ENCODE data around the gene NPFFR2.
A peak's percentile ranks its signal among the peaks of the same experiment; 100 is the strongest.
"Not testable (repeated sequence)": the region's sequence is repeated elsewhere in the genome, so short reads cannot be mapped to it uniquely, and the experiment has no call there.

The NPFFR2 gene

DNA sequence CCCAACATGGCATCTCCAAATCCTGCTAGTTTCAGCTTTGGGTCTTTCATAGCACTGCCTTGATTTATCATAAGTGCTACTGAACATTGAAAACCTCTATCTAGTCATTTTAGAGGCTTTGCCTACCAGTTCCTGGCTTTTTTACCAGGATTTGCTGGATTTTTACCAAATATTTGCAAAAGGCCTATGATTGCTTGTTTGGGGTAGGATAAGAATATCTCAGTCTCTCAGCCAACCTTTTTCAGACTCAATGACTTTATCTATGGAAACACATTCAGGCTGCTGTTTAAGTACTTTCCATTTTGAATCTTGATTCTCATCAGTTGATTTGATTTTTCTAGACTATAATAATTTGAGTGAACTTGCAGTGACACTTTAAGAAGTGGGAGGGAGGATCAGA lies 80.1 kb downstream of the NPFFR2 start:
- DNase-seq (ENCODE audit: low read depth): no peak

DNA sequence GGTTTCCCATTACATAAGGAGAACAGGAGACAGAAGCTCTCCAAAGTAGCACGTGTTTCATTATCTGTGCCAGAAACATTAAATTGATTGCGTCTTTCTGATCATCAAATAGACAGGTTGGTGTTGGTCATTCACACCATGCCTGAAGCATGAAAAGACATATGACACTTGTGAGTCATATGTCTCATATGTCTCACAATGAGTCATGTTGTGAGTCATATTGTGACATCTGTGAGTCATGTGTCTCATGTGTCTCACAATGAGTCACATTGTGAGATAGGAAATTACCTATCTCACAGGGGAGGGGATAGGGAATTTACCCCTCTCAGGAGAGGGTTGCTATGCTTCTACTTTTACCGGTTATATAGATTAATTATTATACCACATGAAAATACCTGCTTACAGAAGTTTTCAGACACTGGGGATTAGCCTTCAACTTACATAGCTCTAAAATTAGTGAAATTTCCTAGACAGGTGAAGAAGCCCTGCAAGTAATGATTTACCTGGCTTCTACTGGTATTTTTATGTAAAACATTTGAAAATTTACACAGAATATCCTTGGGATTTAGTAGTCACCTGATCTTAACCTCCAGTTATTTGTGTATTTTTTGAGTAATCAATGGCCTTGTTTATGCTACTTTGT lies 80.8 kb downstream of the NPFFR2 start:
- DNase-seq (ENCODE audit: low read depth): peak; percentile 82

DNA sequence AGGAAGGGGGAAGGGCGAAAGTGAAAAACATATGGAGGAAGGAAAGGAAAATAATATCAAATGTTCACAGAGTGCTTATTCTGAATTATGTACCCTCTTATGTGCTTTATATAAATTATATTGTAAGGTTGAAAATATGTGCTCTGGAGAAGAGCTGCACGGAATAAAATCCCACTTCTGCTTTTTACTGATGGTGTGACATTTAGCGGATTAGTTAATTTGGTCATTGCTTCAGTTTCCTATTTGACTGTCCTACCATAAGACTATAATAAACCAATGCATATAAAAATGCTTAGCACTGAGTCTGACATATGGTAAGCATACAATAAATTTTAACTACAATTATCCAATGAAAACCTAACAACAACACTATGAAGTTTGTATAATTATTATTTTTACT lies 86.2 kb downstream of the NPFFR2 start:
- no peak for DNase-seq (ENCODE audit: low read depth)

DNA sequence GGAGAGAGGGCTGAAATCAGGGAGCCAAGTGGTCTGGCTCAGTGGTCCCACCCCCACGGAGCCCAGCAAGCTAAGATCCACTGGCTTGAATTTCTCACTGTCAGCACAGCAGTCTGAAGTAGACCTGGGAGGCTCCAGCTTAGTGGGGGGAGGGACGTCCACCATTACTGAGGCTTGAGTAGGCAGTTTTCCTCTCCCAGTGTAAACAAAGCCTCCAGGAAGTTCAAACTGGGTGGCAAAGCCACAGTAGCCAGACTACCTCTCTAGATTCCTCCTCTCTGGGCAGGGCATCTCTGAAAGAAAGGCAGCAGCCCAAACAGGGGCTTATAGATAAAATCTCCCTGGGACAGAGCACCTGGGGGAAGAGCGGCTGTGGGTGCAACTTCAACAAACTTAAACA lies 88.1 kb downstream of the NPFFR2 start:
- no peak for DNase-seq (ENCODE audit: low read depth)

DNA sequence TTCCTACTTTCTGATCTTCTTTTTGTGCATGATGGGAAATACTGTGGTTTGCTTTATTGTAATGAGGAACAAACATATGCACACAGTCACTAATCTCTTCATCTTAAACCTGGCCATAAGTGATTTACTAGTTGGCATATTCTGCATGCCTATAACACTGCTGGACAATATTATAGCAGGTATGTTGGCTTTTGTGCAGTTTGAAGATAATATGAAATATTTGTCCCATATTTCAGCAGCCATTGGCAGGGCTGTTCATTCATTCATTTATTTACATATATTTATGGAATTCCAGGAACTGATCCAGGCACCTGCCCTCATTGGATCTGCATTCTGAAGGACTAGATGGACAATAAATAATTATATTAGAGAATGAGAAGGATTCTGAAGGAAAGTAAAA lies 96.9 kb downstream of the NPFFR2 start:
- no peak for DNase-seq (ENCODE audit: low read depth)

DNA sequence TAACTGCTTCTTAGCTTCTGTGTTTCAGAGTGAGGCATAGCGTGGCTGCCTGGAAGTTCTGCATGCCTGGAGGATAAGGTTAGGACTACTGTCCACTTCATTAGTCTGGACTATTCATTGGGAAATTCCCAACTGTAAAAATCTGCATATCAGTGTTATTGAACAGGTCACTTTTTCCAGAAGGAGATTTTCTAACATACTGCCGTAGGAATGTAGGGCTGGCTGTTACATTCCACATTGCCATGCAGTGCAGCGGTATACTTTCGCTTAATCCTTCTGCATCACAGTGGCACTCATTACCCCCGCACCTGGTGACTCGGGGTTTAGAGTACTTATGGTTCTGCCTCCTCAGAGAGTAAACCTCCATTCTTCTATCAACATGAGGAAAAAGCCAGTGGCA lies 104.6 kb downstream of the NPFFR2 start:
- DNase-seq (ENCODE audit: low read depth): no peak

DNA sequence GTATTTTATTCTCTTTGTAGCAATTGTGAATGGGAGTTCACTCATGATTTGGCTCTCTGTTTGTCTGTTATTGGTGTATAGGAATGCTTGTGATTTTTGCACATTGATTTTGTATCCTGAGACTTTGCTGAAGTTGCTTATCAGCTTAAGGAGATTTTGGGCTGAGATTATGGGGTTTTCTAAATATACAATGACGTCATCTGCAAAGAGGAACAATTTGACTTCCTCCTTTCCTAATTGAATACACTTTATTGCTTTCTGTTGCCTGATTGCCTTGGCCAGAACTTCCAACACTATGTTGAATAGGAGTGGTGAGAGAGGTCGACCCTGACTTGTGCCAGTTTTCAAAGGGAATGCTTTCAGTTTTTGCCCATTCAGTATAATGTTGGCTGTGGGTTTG lies 108.2 kb downstream of the NPFFR2 start:
- not testable (repeated sequence) for DNase-seq (ENCODE audit: low read depth)

DNA sequence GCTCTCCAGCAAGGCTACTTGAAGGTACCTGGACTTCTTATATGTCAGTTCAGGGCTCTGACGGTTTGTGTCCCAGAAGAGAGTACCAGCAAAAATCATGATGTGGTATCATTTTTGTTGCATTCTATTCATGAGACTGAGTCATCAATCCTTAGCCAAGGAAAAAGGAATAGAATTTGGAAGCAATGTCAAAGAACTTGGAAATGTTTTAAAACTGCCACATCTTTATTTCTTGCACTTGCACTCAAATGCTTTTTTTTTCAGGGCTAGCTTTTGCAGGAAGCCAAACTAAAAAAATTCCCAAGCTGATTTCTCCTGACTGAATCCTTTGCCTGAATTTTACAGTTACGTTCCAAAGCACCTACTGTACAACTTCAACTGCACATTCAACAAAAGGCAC lies 112.4 kb downstream of the NPFFR2 start:
- no peak for DNase-seq (ENCODE audit: low read depth)

DNA sequence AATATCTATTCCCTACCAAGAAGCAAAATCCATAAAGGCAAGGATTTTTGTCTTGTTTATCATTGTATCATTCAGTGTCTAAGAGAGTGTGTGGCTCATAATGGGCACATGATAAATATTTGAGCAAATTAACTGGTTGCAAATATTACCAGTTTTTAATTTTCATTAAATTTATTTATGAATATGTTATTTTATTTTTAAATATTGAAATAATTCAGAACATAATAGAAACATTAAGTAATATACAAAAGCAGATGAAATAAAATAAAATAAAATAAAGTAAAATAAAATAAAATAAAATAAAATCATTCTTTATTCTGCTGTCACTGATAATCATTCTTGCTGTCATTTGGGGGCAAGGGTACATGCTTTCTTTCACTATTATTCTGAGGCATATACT lies 120.9 kb downstream of the NPFFR2 start:
- DNase-seq (ENCODE audit: low read depth): no peak

DNA sequence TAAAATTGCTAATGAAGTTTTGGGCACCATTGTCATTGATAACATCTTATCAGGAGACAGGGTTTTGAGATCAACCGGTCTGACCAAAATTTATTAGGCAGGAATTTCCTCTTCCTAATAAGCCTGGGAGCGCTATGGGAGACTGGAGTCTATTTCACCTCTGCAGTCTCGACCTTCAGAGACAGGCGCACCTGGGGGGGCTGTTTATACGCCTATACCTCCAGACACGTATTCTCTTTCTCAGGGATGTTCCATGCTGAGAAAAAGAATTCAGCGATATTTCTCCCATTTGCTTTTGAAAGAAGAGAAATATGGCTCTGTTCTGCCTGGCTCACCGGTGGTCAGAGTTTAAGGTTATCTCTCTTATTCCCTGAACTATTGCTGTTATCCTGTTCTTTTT lies 121.8 kb downstream of the NPFFR2 start:
- not testable (repeated sequence) for DNase-seq (ENCODE audit: low read depth)

DNA sequence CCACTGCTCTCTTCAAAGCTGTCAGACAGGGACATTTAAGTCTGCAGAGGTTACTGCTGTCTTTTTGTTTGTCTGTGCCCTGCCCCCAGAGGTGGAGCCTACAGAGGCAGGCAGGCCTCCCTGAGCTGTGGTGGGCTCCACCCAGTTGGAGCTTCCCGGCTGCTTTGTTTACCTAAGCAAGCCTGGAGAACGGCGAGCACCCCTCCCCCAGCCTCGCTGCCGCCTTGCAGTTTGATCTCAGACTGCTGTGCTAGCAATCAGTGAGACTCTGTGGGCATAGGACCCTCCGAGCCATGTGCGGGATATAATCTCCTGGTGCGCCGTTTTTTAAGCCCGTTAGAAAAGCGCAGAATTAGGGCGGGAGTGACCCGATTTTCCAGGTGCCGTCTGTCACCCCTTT lies 137.5 kb downstream of the NPFFR2 start:
- DNase-seq (ENCODE audit: low read depth): not testable (repeated sequence)

DNA sequence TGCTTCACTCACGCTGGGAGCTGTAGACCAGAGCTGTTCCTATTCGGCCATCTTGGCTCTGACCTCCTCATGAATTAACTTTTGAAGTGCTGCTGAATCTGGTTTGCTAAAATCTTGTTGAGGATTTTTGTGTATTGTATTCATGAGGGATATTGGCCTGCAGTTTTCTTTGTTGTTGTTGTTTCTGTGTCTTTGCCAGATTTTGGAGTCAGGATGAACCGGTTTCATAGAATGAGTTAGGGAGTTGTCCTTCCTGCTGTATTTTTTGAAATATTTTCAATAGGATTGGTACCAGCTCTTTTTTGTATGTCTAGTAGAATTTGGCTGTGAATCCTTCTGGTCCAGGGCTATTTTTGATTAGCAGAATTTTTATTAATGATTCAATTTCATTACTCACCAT lies 138.1 kb downstream of the NPFFR2 start:
- DNase-seq (ENCODE audit: low read depth): no peak

DNA sequence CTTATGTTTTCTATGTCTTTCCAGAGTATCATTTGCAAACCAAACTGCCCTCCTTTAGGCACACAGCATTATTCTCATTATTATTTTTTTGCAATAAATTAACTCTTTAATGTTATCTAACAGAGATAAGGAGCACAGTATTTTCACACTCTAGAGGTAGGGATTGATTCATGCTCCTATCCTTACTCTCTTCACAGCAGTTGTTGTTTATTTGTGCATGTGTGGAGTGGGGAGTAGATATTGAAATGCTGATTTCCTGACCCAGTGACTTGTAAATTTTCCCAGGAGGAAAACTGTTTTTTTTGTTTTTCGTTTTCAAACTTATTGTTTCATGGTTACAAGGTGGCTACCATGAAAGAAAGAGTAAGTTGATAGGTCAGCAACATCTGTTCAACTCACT lies 140.0 kb downstream of the NPFFR2 start:
- DNase-seq (ENCODE audit: low read depth): no peak

DNA sequence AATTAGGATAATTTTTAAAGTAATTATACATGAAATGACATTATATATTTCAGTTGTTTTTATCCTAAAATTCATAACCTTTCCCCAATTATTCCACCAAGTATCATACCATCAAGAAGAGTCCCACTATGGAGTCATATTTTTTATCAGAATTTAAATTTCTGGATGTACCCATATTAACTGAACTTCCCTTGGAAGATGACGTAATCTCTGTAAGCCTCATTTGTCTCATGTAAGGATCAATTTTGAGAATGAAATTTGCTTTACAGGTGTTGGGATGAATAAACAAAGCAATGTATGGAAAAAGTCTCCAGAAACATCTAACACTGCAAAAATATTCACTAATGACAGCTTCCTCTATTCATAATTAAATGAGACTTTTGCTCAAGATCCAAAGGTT lies 147.5 kb downstream of the NPFFR2 start:
- no peak for DNase-seq (ENCODE audit: low read depth)

DNA sequence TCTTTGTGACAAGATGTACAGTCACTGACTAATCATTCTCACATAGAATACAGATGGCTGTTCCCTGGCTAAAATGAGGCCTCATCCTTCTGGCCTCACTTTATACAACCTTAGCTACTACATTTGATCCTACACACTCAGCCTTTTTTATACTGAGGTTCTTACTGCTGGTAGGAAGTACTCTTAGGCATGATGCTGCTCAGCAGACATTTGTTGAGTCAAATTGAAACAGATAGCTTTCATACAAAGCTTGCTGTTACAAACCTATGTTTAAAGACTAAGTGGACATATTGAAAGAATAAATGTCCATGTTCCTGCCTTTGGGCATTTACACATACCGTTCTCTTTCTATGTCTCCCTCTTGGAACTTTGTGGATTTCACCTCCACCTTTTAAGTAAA lies 154.9 kb downstream of the NPFFR2 start:
- DNase-seq (ENCODE audit: low read depth): no peak

DNA sequence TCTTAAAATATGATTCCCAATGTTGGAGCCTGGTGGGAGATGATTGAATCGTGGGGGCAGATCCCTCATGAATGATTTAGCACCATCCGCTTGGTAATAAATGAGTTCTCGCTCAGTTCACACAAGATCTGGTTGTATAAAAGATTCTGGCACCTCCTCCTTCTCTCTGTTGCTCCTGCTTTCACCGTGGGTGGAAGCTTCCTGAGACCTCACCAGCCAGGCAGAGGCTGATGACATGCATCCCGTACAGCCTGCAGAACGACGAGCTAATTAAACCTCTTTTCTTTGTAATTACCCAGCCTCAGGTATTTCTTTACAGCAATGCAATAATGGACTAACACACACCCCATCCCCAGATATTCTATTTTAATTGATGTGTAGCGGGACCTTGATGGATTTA lies 162.2 kb downstream of the NPFFR2 start:
- no peak for DNase-seq (ENCODE audit: low read depth)

DNA sequence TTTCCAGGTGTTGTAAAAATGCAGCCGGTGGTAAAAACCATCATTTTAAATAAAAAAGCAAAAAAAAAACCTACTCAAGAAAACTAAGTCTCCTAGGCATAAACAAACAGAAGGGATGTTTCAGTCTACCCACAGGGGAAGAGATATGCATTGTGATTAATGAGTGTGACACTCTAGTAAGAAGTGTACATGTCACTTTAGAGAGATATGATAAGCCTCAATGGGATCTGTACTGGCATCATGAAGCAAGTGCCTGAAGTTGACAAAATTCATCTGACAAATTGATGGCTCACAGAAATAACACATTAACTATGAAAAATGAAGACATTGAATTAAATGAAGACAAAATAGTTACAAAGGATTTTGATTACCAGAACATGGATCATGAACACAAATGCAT lies 162.7 kb downstream of the NPFFR2 start:
- DNase-seq (ENCODE audit: low read depth): no peak

All from HS-27A (cell line).